NCI-H2196 treated with DMSO at 0.1 percent for 48 hours (cell line): ENCODE results near the gene GAGE12G.
"Not testable (repeated sequence)": the region's sequence is repeated elsewhere in the genome, so short reads cannot be mapped to it uniquely, and the experiment has no call there.

Experiments used
- DNase-seq: peaks from one replicate; lab custom pipeline; 2025; ENCODE audit not compliant: unreplicated experiment; lab: John Stamatoyannopoulos, UW

GAGE12G gene

GRCh38 chrX:49570100-49570499, at the start of gene GAGE12G:
GAGE12G (plus strand) TSS chrX:49570400; CDS start chrX:49571555, 1,155 bp downstream.
- DNase-seq = not testable (repeated sequence)

GRCh38 chrX:49531877-49532276, 38.3 kb upstream of the GAGE12G start, which contains the start of gene GAGE12C:
GAGE12C (plus strand) TSS chrX:49532177; CDS start chrX:49533332, 1,155 bp downstream.
- DNase-seq = not testable (repeated sequence)

GRCh38 chrX:49541433-49541832, 28.8 kb upstream of the GAGE12G start, which contains the start of gene GAGE12D:
GAGE12D (plus strand) TSS chrX:49541733; CDS start chrX:49542888, 1,155 bp downstream.
- DNase-seq = not testable (repeated sequence)

- not testable (repeated sequence) for DNase-seq
These were observed 19.2 kb upstream of the GAGE12G start, which contains the start of gene GAGE12E for GRCh38 chrX:49550989-49551388. GAGE12E (plus strand) TSS chrX:49551289; CDS start chrX:49552444, 1,155 bp downstream.

GRCh38 chrX:49560542-49560941, 9.7 kb upstream of the GAGE12G start, which contains the start of gene GAGE12F:
GAGE12F (plus strand) TSS chrX:49560842; CDS start chrX:49561997, 1,155 bp downstream.
- DNase-seq = not testable (repeated sequence)

GRCh38 chrX:49568728-49569127, 1.5 kb upstream of the GAGE12G start:
- DNase-seq = not testable (repeated sequence)

- not testable (repeated sequence) for DNase-seq
These were observed 1.0 kb upstream of the GAGE12G start for GRCh38 chrX:49569152-49569551.

- DNase-seq = not testable (repeated sequence)
These were observed 9.4 kb downstream of the GAGE12G start, which contains the start of gene GAGE12H for GRCh38 chrX:49579649-49580048. GAGE12H (plus strand) TSS chrX:49579949; CDS start chrX:49581104, 1,155 bp downstream.

- DNase-seq = not testable (repeated sequence)
These were observed 19.0 kb downstream of the GAGE12G start, which contains the start of gene GAGE2A for GRCh38 chrX:49589196-49589595. GAGE2A (plus strand) TSS chrX:49589496; CDS start chrX:49590651, 1,155 bp downstream.

GRCh38 chrX:49589769-49590478, 19.7 kb downstream of the GAGE12G start:
- not testable (repeated sequence) for DNase-seq

GRCh38 chrX:49590488-49590887, 20.3 kb downstream of the GAGE12G start:
- not testable (repeated sequence) for DNase-seq

GRCh38 chrX:49598720-49599119, 28.5 kb downstream of the GAGE12G start, which contains the start of gene GAGE1:
GAGE1 (plus strand) TSS chrX:49599020; CDS start chrX:49600175, 1,155 bp downstream.
- DNase-seq = not testable (repeated sequence)

- no peak for DNase-seq
These were observed 40.6 kb downstream of the GAGE12G start for GRCh38 chrX:49610718-49611310.

GRCh38 chrX:49618574-49618973, 48.4 kb downstream of the GAGE12G start:
- no peak for DNase-seq
